NCI-H446 treated with DMSO at 0.1 percent for 48 hours (cell line): Measurements from ENCODE around the gene EIF2S3.
"Not testable (repeated sequence)": the region's sequence is repeated elsewhere in the genome, so short reads cannot be mapped to it uniquely, and the experiment has no call there.

Experiments used
- DNase-seq: peaks from one replicate; lab custom pipeline; 2025; lab: John Stamatoyannopoulos, UW

Gene EIF2S3

GRCh38 chrX:24054182-24055042, at the start of gene EIF2S3:
TSS of gene EIF2S3 (plus strand) at chrX:24054956. CDS start at chrX:24054969, 13 bp downstream.
- DNase-seq: peak; percentile 94

GRCh38 chrX:24005028-24005427, 49.7 kb upstream of the EIF2S3 start:
- DNase-seq: no peak

GRCh38 chrX:24005867-24006266, 48.9 kb upstream of the EIF2S3 start:
- DNase-seq: no peak

GRCh38 chrX:24012266-24012665, 42.5 kb upstream of the EIF2S3 start:
- no peak for DNase-seq

GRCh38 chrX:24014388-24015018, 40.3 kb upstream of the EIF2S3 start:
- DNase-seq: no peak

GRCh38 chrX:24017674-24018073, 37.1 kb upstream of the EIF2S3 start:
- no peak for DNase-seq

GRCh38 chrX:24018809-24019208, 35.9 kb upstream of the EIF2S3 start:
- no peak for DNase-seq

GRCh38 chrX:24019448-24019847, 35.3 kb upstream of the EIF2S3 start:
- DNase-seq: no peak

- no peak for DNase-seq
Observed at GRCh38 chrX:24020306-24020876, 34.4 kb upstream of the EIF2S3 start.

GRCh38 chrX:24023544-24023943, 31.2 kb upstream of the EIF2S3 start:
- no peak for DNase-seq

GRCh38 chrX:24023972-24024669, 30.6 kb upstream of the EIF2S3 start:
- no peak for DNase-seq

- DNase-seq: peak; percentile 82
Observed at GRCh38 chrX:24024819-24025740, 29.7 kb upstream of the EIF2S3 start.

GRCh38 chrX:24025741-24026403, 28.9 kb upstream of the EIF2S3 start:
- peak; percentile 19 for DNase-seq

- no peak for DNase-seq
Observed at GRCh38 chrX:24026432-24026831, 28.3 kb upstream of the EIF2S3 start.

GRCh38 chrX:24027086-24027485, 27.7 kb upstream of the EIF2S3 start, which contains the start of gene KLHL15:
TSS of gene KLHL15 (minus strand) at chrX:24027186. CDS start at chrX:24006693, 20,493 bp downstream.
- no peak for DNase-seq

- no peak for DNase-seq
Observed at GRCh38 chrX:24027985-24028384, 26.8 kb upstream of the EIF2S3 start.

- no peak for DNase-seq
Observed at GRCh38 chrX:24030597-24030996, 24.2 kb upstream of the EIF2S3 start.

GRCh38 chrX:24034485-24034884, 20.3 kb upstream of the EIF2S3 start:
- no peak for DNase-seq

- no peak for DNase-seq
Observed at GRCh38 chrX:24037729-24038128, 17.0 kb upstream of the EIF2S3 start.

- not testable (repeated sequence) for DNase-seq
Observed at GRCh38 chrX:24046060-24046459, 8.7 kb upstream of the EIF2S3 start.

GRCh38 chrX:24049643-24050042, 5.1 kb upstream of the EIF2S3 start:
- not testable (repeated sequence) for DNase-seq
